ENCODE results near the gene CCR5.

Gene CCR5

GRCh38 chr3:46359733-46360493 lies 10.8 kb upstream of the CCR5 start:
- DNase-seq: no peak

DNA sequence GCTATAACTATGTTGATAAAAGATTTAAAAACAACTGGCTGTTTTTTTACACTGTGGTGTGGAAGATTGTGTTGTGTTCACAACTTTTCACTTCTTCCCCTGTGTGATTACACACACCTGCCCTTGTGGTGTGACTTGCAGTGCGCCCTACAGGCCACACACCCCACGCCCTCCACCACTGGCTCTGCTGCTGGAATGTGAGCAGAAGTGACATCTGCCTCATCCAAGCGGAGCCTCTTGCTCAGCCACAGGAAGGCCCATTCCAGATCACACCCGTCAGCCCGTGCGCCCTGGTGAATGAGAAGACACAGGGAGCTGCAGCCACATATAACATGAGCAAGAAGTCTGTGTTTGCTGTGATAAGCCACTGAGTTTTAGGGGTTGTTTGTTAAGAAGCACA lies 9.8 kb upstream of the CCR5 start:
- no peak for DNase-seq

DNA sequence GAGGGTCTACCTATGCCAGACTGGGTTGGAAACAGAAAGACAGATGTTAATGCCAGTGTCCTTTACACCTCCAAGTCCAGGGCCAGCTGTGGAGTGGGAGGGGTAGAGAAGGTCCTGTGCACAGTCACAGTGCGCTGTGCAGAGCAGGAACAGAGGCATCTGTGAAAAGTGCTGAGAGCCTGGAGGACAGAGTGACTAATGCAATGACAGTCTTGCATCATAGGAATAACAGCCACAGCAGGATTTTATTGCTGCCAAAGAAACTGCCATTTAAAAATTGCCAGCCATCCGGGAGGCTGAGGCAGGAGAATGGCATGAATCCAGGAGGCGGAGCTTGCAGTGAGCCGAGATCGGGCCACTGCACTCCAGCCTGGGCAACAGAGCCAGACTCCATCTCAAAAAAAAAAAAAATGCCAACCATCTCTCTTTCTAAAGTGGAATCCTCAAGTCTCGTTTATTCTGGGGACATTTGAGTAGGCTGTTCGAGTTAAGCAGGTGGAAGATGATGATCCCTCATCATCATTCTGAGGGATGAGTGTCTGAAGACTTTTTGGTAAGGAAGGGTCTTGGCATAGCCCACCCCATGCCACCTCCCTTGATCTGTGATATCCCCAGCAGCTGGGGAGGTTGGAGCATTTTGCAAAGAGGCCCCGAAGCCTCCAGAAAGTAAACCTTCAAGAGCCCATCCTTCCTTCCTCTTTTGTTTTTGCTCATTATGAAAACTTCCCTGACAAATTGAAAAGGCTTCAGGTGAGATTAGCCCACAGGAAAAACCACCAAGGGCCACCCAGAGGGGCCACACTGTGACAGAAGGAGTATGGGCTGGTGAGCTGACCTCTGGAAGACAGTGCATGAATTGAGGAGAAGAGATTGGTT lies 9.1 kb upstream of the CCR5 start:
- no peak for DNase-seq

DNA sequence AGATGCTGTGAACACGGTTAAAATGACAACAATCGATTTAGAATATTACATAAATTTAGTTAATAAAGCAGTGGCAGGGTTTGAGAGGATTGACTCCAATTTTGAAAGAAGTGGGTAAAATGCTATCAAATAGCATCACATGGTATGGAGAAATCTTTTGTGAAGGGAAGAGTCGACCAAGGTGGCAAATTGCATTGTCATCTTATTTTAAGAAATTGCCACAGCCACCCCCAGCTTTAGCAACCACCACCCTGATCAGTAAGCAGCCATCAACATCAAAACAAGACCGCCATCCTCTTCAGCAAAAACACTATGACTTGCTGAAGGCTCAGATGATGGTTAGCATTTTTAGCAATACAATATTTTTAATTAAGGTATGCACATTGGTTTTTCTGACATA lies 5.7 kb upstream of the CCR5 start:
- DNase-seq: no peak

DNA sequence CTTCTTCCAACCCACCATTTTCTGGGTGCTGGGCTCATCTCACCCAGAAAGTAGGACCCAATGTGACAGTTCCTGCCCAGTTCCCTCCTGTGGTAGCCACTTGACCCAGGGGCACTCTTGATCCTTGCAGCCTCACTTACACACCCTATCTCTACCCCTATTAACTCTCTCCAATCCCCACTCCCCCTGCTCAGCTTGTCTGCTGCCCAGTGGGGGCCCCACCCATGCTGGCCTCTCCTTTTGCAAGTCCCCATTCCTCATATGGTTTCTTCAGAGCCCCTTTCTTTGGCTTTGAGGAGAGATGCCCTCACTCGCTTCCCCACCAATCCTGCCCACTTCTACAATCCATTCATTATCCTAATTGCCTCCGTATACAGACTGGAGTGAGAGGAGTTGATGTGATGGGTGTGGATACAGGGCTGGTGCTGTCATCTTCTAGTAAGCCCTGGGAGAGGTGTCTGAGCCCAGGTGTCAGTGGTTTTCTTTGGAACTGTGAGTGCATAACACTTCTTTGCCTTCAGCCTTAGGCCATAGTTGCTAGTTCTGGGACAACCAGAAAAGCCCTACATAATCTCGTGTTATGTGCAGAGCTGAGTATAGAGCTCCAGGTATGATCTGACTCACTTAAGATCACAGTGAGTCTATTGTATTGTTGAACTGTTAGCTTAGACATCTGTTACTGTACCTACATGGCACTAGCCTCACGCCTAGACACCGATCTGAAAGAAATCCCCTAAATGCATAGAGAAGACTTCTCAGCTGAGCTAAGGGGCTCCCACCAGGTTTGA lies 4.8 kb upstream of the CCR5 start:
- DNase-seq: no peak

DNA sequence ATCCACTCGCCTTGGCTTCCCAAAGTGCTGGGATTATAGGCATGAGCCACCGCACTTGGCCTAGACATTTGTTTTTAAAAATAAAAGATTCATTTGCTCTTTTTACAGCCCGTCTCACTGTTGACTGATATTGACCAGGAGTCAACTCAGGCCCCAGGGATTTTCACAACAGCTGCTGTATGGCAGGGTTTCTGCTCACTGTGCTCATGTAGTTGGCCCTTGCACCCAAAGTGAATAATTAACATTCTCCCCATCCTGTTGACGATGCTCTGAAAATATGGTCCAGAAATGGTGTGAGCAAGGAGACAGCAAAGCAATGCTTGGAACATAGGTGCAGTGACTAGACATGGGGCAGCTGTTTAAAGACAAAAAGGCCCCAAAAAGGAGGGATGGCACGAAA lies 2.9 kb upstream of the CCR5 start:
- no peak for DNase-seq

GRCh38 chr3:46368569-46368968 lies 2.2 kb upstream of the CCR5 start:
- peak; percentile 52 to 57 for DNase-seq

DNA sequence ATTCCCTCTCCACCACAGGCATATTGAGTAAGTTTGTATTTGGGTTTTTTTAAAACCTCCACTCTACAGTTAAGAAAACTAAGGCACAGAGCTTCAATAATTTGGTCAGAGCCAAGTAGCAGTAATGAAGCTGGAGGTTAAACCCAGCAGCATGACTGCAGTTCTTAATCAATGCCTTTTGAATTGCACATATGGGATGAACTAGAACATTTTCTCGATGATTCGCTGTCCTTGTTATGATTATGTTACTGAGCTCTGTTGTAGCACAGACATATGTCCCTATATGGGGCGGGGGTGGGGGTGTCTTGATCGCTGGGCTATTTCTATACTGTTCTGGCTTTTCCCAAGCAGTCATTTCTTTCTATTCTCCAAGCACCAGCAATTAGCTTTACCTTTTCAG lies 1.6 kb upstream of the CCR5 start:
- DNase-seq: no peak

DNA sequence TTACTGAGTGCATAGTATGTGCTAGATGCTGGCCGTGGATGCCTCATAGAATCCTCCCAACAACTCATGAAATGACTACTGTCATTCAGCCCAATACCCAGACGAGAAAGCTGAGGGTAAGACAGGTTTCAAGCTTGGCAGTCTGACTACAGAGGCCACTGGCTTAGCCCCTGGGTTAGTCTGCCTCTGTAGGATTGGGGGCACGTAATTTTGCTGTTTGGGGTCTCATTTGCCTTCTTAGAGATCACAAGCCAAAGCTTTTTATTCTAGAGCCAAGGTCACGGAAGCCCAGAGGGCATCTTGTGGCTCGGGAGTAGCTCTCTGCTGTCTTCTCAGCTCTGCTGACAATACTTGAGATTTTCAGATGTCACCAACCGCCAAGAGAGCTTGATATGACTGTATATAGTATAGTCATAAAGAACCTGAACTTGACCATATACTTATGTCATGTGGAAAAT lies 1.0 kb upstream of the CCR5 start:
- peak; percentile 30 to 33 for DNase-seq

GRCh38 chr3:46371519-46372340 lies 984 bp downstream of the CCR5 start:
- DNase-seq: no peak

DNA sequence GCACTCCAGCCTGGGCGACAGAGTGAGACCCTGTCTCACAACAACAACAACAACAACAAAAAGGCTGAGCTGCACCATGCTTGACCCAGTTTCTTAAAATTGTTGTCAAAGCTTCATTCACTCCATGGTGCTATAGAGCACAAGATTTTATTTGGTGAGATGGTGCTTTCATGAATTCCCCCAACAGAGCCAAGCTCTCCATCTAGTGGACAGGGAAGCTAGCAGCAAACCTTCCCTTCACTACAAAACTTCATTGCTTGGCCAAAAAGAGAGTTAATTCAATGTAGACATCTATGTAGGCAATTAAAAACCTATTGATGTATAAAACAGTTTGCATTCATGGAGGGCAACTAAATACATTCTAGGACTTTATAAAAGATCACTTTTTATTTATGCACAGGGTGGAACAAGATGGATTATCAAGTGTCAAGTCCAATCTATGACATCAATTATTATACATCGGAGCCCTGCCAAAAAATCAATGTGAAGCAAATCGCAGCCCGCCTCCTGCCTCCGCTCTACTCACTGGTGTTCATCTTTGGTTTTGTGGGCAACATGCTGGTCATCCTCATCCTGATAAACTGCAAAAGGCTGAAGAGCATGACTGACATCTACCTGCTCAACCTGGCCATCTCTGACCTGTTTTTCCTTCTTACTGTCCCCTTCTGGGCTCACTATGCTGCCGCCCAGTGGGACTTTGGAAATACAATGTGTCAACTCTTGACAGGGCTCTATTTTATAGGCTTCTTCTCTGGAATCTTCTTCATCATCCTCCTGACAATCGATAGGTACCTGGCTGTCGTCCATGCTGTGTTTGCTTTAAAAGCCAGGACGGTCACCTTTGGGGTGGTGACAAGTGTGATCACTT lies 2.0 kb downstream of the CCR5 start:
- DNase-seq: no peak

GRCh38 chr3:46374755-46375154 lies 4.0 kb downstream of the CCR5 start:
- no peak for DNase-seq

DNA sequence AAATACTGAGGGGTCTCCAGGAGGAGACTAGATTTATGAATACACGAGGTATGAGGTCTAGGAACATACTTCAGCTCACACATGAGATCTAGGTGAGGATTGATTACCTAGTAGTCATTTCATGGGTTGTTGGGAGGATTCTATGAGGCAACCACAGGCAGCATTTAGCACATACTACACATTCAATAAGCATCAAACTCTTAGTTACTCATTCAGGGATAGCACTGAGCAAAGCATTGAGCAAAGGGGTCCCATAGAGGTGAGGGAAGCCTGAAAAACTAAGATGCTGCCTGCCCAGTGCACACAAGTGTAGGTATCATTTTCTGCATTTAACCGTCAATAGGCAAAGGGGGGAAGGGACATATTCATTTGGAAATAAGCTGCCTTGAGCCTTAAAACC lies 4.5 kb downstream of the CCR5 start:
- DNase-seq: no peak

- DNase-seq: no peak
Observed at GRCh38 chr3:46375814-46376213, 5.1 kb downstream of the CCR5 start.

DNA sequence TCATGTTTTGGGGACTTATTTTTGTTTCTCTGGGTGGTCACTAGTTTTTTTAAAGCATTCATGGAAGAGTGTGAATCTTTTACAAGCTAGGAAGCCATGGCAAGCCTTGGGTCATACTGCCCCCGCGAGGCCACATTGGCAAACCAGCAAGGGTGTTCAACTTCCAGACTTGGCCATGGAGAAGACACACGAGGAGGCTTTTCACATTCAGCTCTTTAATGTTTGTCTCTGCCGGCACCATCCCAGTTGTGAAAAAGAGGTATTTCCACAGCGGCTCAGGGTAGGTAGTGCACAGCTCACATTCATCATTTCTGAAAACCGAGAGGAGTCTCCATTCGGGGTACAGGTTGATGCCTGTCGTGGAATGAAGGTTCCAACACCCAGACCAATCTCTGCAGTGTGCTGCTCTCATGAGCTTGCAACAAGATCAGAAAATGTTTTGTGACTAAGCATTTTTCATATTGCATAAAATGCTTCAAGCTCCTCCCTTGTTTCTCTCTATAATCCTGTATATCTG lies 7.7 kb downstream of the CCR5 start:
- peak; percentile 72 to 79 for DNase-seq

DNA sequence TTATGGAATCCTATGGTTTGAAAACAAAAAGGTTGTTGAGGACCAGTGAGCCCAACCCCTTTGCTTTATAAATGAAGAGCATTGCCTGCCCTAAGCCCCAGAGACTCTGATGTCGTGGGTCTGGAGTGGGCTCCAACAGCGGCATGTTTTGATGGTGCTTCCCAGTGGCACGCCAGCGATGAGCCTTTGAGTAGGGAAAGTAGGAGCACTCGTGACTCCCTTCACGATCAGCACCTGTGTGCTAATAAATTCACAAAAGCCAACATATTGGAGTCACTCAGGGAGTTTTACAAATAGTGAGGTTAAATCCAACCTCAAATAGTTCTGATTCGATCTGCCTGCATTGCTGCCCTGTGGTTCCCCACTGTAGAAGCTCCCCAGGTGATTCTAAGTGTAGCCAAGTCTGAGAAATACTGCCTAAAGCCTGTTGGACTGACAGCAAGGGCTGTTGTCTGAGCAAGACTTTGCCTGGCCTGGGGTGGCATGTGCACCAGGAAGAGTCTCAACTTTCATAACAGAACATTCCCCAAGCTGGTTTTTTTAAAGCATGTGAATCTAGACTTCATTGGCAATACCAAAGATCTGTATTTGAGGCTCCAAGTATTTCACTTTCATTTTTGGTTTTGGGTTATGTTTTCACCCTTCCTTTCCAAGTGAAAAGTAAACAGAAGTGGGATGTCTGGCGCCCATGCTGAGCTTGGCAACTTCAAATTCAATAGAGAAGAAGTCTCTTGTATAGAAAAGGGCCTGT lies 9.9 kb downstream of the CCR5 start:
- DNase-seq: no peak

- no peak for DNase-seq
Observed at GRCh38 chr3:46381625-46382024, 10.9 kb downstream of the CCR5 start.

DNA sequence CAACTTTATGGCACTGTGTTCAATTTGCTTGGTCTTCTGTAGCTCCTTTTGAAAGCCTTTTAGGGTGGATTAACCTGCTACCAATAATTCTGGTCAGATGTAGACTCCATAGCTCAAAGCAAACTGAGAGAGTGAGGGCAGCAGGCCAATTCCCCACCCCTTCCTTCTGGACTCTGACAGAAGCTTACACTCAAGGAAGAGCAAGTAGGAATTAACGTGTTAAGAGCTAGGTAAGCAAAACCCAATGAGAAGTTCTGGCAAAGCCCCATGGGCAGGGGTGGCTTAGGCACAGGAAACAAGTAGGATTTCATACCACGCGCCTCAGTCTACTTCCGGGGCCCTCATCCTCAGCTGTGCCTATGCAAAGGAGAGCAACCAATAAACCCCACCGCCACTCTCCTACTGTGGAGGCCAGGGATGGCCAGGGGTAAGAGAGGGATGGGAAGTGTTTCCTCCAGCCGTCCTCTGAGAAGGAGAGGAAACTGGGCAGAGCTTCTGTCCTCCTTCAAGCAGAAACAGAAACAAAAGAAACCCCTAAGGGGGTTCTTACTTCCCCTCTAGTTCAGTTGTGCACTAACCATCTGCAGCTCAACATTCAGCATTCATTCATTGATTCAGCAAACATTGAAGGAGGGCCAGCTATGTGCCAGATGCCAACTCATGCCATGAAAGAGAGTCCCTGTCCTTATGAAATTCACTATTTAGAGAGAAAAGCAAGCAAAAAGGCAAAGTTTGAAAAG lies 12.6 kb downstream of the CCR5 start:
- no peak for DNase-seq

- DNase-seq: no peak
Observed at GRCh38 chr3:46383951-46384330, 13.2 kb downstream of the CCR5 start.

- DNase-seq: no peak
Observed at GRCh38 chr3:46386205-46386604, 15.5 kb downstream of the CCR5 start.

Measured in stimulated activated CD4-positive, alpha-beta T cell treated with anti-CD3 and anti-CD28 coated beads, Interleukin-2, amount 100 ng/mL, for 24 hours (primary cell).